ENCODE results near the gene SENP2.

SENP2 gene

GRCh38 chr3:185549122-185549521 is 37.0 kb upstream of the SENP2 start:
- Histone ChIP-seq H3K79me1 (replicated peaks; ENCODE audit: low read length, poor library complexity, severe bottlenecking) (no peaks in the 10 kb centered on the region), H2AFZ (ENCODE audit: low read depth, low read length) (no peak overlapping the region), H3K14ac (ENCODE audit: low read length in 2 of 2) (no peak overlapping the region), H4K91ac (ENCODE audit: low read length) (no peak overlapping the region), H3K27ac (ENCODE audit: low read length, poor library complexity, severe bottlenecking) (no peak overlapping the region), H3K4ac (ENCODE audit: low read depth in 1 of 2, low read length in 2 of 2) (no peak overlapping the region), H3K4me3 (ENCODE audit: insufficient read depth in 1 of 2, low read depth in 1 of 2, low read length in 2 of 2) (no peak overlapping the region), H3K18ac (ENCODE audit: low read depth in 1 of 2, low read length in 2 of 2) (no peak overlapping the region), H3K27me3 (ENCODE audit: control insufficient read depth in 1 of 2, insufficient read depth in 1 of 2, low read length in 2 of 2) (no peaks in the 10 kb centered on the region), H2BK12ac (ENCODE audit: low read length in 2 of 2) (no peak overlapping the region), H3K36me3 (ENCODE audit: control insufficient read depth in 1 of 2, insufficient read depth in 2 of 2, low read depth in 1 of 2, low read length in 2 of 2) (no peaks in the 10 kb centered on the region), H2BK120ac (ENCODE audit: low read depth, low read length) (no peak overlapping the region), H2BK5ac (ENCODE audit: low read depth, low read length, poor library complexity, severe bottlenecking) (no peak overlapping the region), H2BK15ac (ENCODE audit: low read depth, poor library complexity, severe bottlenecking) (no peak overlapping the region), H4K8ac (ENCODE audit: low read length) (no peak overlapping the region), H3K9me3 (ENCODE audit: control insufficient read depth, low read length) (no peaks in the 10 kb centered on the region), H3K4me1 (ENCODE audit: control insufficient read depth, insufficient read depth, low read depth, low read length) (peaks cover 3% of the 10 kb centered on the region), H3K4me2 (ENCODE audit: low read length, poor library complexity, severe bottlenecking) (no peak overlapping the region), H3K9ac (ENCODE audit: low read length) (no peak overlapping the region), H2AK5ac (ENCODE audit: low read length, severe bottlenecking) (no peak overlapping the region), H3K23ac (ENCODE audit: low read length in 2 of 2) (no peak overlapping the region)
- WGBS, result 100% methylated on average over 1 of the region's 3 CpGs
- peak; percentile 24 for DNase-seq

GRCh38 chr3:185549651-185550111 is 36.4 kb upstream of the SENP2 start:
- Histone ChIP-seq H4K91ac (ENCODE audit: low read length) (no peak overlapping the region), H2AFZ (ENCODE audit: low read depth, low read length) (no peak overlapping the region), H3K4ac (ENCODE audit: low read depth in 1 of 2, low read length in 2 of 2) (no peak overlapping the region), H2BK15ac (ENCODE audit: low read depth, poor library complexity, severe bottlenecking) (no peak overlapping the region), H3K4me3 (ENCODE audit: insufficient read depth in 1 of 2, low read depth in 1 of 2, low read length in 2 of 2) (no peak overlapping the region), H3K18ac (ENCODE audit: low read depth in 1 of 2, low read length in 2 of 2) (no peak overlapping the region), H3K4me1 (ENCODE audit: control insufficient read depth, insufficient read depth, low read depth, low read length) (peaks cover 3% of the 10 kb centered on the region), H3K23ac (ENCODE audit: low read length in 2 of 2) (no peak overlapping the region), H3K27me3 (ENCODE audit: control insufficient read depth in 1 of 2, insufficient read depth in 1 of 2, low read length in 2 of 2) (no peaks in the 10 kb centered on the region), H3K27ac (ENCODE audit: low read length, poor library complexity, severe bottlenecking) (peak overlapping the region; percentile 73), H2BK5ac (ENCODE audit: low read depth, low read length, poor library complexity, severe bottlenecking) (no peak overlapping the region), H3K9me3 (ENCODE audit: control insufficient read depth, low read length) (no peaks in the 10 kb centered on the region), H4K8ac (ENCODE audit: low read length) (no peak overlapping the region), H3K9ac (ENCODE audit: low read length) (no peak overlapping the region), H3K4me2 (ENCODE audit: low read length, poor library complexity, severe bottlenecking) (no peak overlapping the region), H2BK12ac (ENCODE audit: low read length in 2 of 2) (no peak overlapping the region), H2AK5ac (ENCODE audit: low read length, severe bottlenecking) (no peak overlapping the region), H3K36me3 (ENCODE audit: control insufficient read depth in 1 of 2, insufficient read depth in 2 of 2, low read depth in 1 of 2, low read length in 2 of 2) (no peaks in the 10 kb centered on the region), H3K79me1 (replicated peaks; ENCODE audit: low read length, poor library complexity, severe bottlenecking) (no peaks in the 10 kb centered on the region), H2BK120ac (ENCODE audit: low read depth, low read length) (no peak overlapping the region), H3K14ac (ENCODE audit: low read length in 2 of 2) (no peak overlapping the region)
- DNase-seq, result no peak
- WGBS, result 92% methylated on average over 3 of the region's 3 CpGs

GRCh38 chr3:185552358-185552877 is 33.7 kb upstream of the SENP2 start, which contains the start of gene LIPH:
Gene LIPH, minus strand, starts transcription at chr3:185552588. Its CDS starts 117 bp downstream, at chr3:185552471.
- Histone ChIP-seq H3K4me1 (ENCODE audit: control insufficient read depth, insufficient read depth, low read depth, low read length) (peaks cover 3% of the 10 kb centered on the region), H4K91ac (ENCODE audit: low read length) (no peak within 1 kb of the TSS), H3K4ac (ENCODE audit: low read depth in 1 of 2, low read length in 2 of 2) (no peak within 1 kb of the TSS), H2BK120ac (ENCODE audit: low read depth, low read length) (no peak within 1 kb of the TSS), H2BK5ac (ENCODE audit: low read depth, low read length, poor library complexity, severe bottlenecking) (no peak within 1 kb of the TSS), H3K14ac (ENCODE audit: low read length in 2 of 2) (no peak within 1 kb of the TSS), H4K8ac (ENCODE audit: low read length) (no peak within 1 kb of the TSS), H3K27ac (ENCODE audit: low read length, poor library complexity, severe bottlenecking) (no peak within 1 kb of the TSS), H3K27me3 (ENCODE audit: control insufficient read depth in 1 of 2, insufficient read depth in 1 of 2, low read length in 2 of 2) (no peaks in the 10 kb centered on the region), H2AFZ (ENCODE audit: low read depth, low read length) (no peak within 1 kb of the TSS), H3K36me3 (ENCODE audit: control insufficient read depth in 1 of 2, insufficient read depth in 2 of 2, low read depth in 1 of 2, low read length in 2 of 2) (no peaks in the 10 kb centered on the region), H3K9me3 (ENCODE audit: control insufficient read depth, low read length) (no peaks in the 10 kb centered on the region), H3K18ac (ENCODE audit: low read depth in 1 of 2, low read length in 2 of 2) (no peak within 1 kb of the TSS), H3K23ac (ENCODE audit: low read length in 2 of 2) (no peak within 1 kb of the TSS), H3K9ac (ENCODE audit: low read length) (peak within 1 kb of the TSS; percentile 8), H3K4me2 (ENCODE audit: low read length, poor library complexity, severe bottlenecking) (no peak within 1 kb of the TSS), H2BK12ac (ENCODE audit: low read length in 2 of 2) (no peak within 1 kb of the TSS), H3K79me1 (replicated peaks; ENCODE audit: low read length, poor library complexity, severe bottlenecking) (no peaks in the 10 kb centered on the region), H3K4me3 (ENCODE audit: insufficient read depth in 1 of 2, low read depth in 1 of 2, low read length in 2 of 2) (peak within 1 kb of the TSS in 1 of 2 experiments; percentile 50), H2AK5ac (ENCODE audit: low read length, severe bottlenecking) (no peak within 1 kb of the TSS), H2BK15ac (ENCODE audit: low read depth, poor library complexity, severe bottlenecking) (no peak within 1 kb of the TSS)
- 64% methylated on average over 5 of the region's 6 CpGs for WGBS
- DNase-seq, result peak; percentile 12

- H2BK15ac ChIP-seq (ENCODE audit: low read depth, poor library complexity, severe bottlenecking), result no peak overlapping the region
- no peaks in the 10 kb centered on the region for H3K9me3 ChIP-seq (ENCODE audit: control insufficient read depth, low read length)
- H4K8ac ChIP-seq (ENCODE audit: low read length), result no peak overlapping the region
- H3K79me1 ChIP-seq (replicated peaks; ENCODE audit: low read length, poor library complexity, severe bottlenecking), result no peaks in the 10 kb centered on the region
- no peak overlapping the region for H3K14ac ChIP-seq (ENCODE audit: low read length in 2 of 2)
- H2BK5ac ChIP-seq (ENCODE audit: low read depth, low read length, poor library complexity, severe bottlenecking), result no peak overlapping the region
- H2BK12ac ChIP-seq (ENCODE audit: low read length in 2 of 2), result no peak overlapping the region
- H3K4ac ChIP-seq (ENCODE audit: low read depth in 1 of 2, low read length in 2 of 2), result no peak overlapping the region
- no peak overlapping the region for H2AFZ ChIP-seq (ENCODE audit: low read depth, low read length)
- no peak overlapping the region for H3K4me2 ChIP-seq (ENCODE audit: low read length, poor library complexity, severe bottlenecking)
- H3K23ac ChIP-seq (ENCODE audit: low read length in 2 of 2), result no peak overlapping the region
- no peak overlapping the region for H3K18ac ChIP-seq (ENCODE audit: low read depth in 1 of 2, low read length in 2 of 2)
- H3K4me1 ChIP-seq (ENCODE audit: control insufficient read depth, insufficient read depth, low read depth, low read length), result peaks cover 4% of the 10 kb centered on the region
- H3K27me3 ChIP-seq (ENCODE audit: control insufficient read depth in 1 of 2, insufficient read depth in 1 of 2, low read length in 2 of 2), result peaks cover 0 to 4% of the 10 kb centered on the region in 2 experiments
- H2BK120ac ChIP-seq (ENCODE audit: low read depth, low read length), result no peak overlapping the region
- H4K91ac ChIP-seq (ENCODE audit: low read length), result no peak overlapping the region
- H3K36me3 ChIP-seq (ENCODE audit: control insufficient read depth in 1 of 2, insufficient read depth in 2 of 2, low read depth in 1 of 2, low read length in 2 of 2), result no peaks in the 10 kb centered on the region
- DNase-seq, result no peak
- WGBS, result 88% methylated on average over 3 of the region's 4 CpGs
- no peak overlapping the region for H3K9ac ChIP-seq (ENCODE audit: low read length)
- H2AK5ac ChIP-seq (ENCODE audit: low read length, severe bottlenecking), result no peak overlapping the region
- no peak overlapping the region for H3K27ac ChIP-seq (ENCODE audit: low read length, poor library complexity, severe bottlenecking)
- no peak overlapping the region for H3K4me3 ChIP-seq (ENCODE audit: insufficient read depth in 1 of 2, low read depth in 1 of 2, low read length in 2 of 2)
These were observed 31.0 kb upstream of the SENP2 start for GRCh38 chr3:185555101-185555501.
